Spleen (tissue), 7 donors: ENCODE measurements around the gene CEND1.

Source experiments
- POLR2A ChIP-seq, 3 donors: fragments of 450-650 bp; IDR thresholded peaks; one replicate each; pipeline ENCODE4 v1.5.1; 2017; ENCODE audit warnings: antibody characterized with exemption in 3 of 3, mild to moderate bottlenecking in 1 of 3
- POLR2AphosphoS5 ChIP-seq, 3 donors: sonication (generic); formaldehyde crosslinking; IDR thresholded peaks; one replicate each; pipeline ENCODE4 v1.5.1; 2017; ENCODE audit warnings: antibody characterized with exemption in 3 of 3
- TF ChIP-seq, protein P1 (sequence below), 11 experiments: fragments of 200-600 bp in 7 of 11; fragments of 450-650 bp in 4 of 11; sonication (generic) in 4 of 11; IDR thresholded peaks in 8 of 11; conservative IDR thresholded peaks in 3 of 11; 1 replicate in 7 of 11; 2 replicates in 4 of 11; pipeline versions ENCODE4 v1.4.0 to v1.8.0; 2016 to 2021; ENCODE audit warnings: antibody characterized with exemption in 11 of 11, inconsistent platforms in 4 of 11, mild to moderate bottlenecking in 1 of 11
- donor health status: DM: no; HTN: no; CAD: no; lungs with moderate emphysema.
- donor health status: DM: no; HTN: no; CAD: no.
- donor health status: DM: no; HTN: no; CAD: no.

DNA sequence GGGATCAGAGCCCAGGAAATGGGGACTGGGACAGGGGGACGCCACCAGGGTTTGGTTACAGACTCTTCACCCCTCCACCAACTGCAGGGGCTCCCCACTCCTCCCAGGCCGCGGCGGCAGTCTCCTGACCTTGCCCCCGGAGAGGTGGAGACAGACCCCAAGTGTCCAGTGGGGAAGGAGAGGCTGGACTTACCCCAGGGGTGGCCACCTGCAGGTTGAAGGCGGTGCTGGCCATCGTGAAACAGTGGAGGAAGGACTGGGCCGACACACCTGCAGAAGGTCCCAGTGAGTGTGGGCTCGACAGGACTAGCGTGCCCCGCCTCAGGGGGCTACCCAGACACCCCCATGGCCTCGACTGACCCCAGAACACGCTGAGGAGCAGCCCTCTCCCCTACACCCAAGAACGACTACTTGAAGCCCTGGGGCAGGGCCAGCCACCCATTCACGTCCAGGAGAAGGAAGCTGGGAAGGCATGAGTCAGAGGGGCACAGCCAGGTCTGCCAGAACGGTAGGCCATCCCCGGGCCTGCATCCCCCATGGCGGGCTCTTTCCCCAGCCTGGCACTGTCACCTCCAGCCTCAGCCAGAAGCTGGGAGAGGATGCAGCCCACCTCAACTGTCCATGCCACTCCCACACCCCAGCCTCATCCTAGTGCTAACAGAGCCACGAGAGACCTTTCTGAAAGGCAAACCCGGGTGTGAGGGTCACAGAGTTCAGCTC is 14.9 kb downstream of the CEND1 start:
- TF ChIP-seq POLR2A (IDR thresholded peaks at IDR 0.05) (no peak), POLR2AphosphoS5 (IDR thresholded peaks at IDR 0.05) (peak in 1 of 3 donors; percentile 7)
- TF ChIP-seq, protein P1, sequence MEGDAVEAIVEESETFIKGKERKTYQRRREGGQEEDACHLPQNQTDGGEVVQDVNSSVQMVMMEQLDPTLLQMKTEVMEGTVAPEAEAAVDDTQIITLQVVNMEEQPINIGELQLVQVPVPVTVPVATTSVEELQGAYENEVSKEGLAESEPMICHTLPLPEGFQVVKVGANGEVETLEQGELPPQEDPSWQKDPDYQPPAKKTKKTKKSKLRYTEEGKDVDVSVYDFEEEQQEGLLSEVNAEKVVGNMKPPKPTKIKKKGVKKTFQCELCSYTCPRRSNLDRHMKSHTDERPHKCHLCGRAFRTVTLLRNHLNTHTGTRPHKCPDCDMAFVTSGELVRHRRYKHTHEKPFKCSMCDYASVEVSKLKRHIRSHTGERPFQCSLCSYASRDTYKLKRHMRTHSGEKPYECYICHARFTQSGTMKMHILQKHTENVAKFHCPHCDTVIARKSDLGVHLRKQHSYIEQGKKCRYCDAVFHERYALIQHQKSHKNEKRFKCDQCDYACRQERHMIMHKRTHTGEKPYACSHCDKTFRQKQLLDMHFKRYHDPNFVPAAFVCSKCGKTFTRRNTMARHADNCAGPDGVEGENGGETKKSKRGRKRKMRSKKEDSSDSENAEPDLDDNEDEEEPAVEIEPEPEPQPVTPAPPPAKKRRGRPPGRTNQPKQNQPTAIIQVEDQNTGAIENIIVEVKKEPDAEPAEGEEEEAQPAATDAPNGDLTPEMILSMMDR (IDR thresholded peaks at IDR 0.05 in 8 of 11, conservative IDR thresholded peaks at IDR 0.05 in 3 of 11), result no peak
